Measurements from ENCODE around the gene APBB1IP.

DNA sequence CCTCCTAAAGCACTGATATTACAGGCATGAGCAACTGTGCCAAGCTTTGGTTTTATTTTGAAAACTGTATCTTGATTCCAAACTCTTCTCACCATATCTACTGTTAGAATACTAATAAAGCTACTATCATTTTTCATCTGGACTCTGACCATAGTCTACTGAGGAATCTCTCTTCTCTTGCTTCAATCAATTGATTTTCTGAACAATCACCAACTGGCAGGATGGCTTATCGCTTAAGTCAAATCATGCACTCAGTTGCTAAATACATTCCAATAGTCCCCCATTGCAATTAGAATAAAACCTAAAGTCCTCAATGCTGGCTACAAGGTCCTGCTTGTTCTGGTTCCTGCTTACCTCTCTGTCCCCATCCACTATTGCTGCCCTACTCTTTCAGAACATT, 2.3 kb upstream of the APBB1IP start:
- TF ChIP-seq, protein P1, sequence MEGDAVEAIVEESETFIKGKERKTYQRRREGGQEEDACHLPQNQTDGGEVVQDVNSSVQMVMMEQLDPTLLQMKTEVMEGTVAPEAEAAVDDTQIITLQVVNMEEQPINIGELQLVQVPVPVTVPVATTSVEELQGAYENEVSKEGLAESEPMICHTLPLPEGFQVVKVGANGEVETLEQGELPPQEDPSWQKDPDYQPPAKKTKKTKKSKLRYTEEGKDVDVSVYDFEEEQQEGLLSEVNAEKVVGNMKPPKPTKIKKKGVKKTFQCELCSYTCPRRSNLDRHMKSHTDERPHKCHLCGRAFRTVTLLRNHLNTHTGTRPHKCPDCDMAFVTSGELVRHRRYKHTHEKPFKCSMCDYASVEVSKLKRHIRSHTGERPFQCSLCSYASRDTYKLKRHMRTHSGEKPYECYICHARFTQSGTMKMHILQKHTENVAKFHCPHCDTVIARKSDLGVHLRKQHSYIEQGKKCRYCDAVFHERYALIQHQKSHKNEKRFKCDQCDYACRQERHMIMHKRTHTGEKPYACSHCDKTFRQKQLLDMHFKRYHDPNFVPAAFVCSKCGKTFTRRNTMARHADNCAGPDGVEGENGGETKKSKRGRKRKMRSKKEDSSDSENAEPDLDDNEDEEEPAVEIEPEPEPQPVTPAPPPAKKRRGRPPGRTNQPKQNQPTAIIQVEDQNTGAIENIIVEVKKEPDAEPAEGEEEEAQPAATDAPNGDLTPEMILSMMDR (IDR thresholded peaks at IDR 0.05): no peak
- TF ChIP-seq EZH2 (IDR thresholded peaks at IDR 0.05; ENCODE audit: borderline replicate concordance, insufficient read depth, low read depth, low read length, poor library complexity, severe bottlenecking): no peak

Data from B cell (primary cell).